Gastrocnemius medialis (tissue), 4 donors: ENCODE data around the gene SETBP1. TPM values are rescaled to one million over a fixed set of nuclear protein-coding genes. Genes with fewer than 3 reads are reported as not detected.

Source experiments
- ATAC-seq, 2 donors: fragments of 150-250 bp; one replicate each; pipeline ENCODE4 v1.9.1; 2016
- DNase-seq, 2 donors: peaks; one replicate each; pipeline ENCODE4 v3.0.0-alpha.2; 2019
- H3K27ac ChIP-seq, 4 donors: fragments of 200-600 bp; sonication (generic); 1 replicate in 1 of 4; 2 replicates in 3 of 4; pipeline ENCODE4 v1.5.1; 2016 to 2018; ENCODE audit warnings: mild to moderate bottlenecking in 2 of 4, moderate library complexity in 1 of 4
- H3K27me3 ChIP-seq, 3 donors: fragments of 200-600 bp; sonication (generic) in 2 of 3; 1 replicate in 1 of 3; 2 replicates in 2 of 3; pipeline versions ENCODE4 v1.5.1 to v1.6.0; 2016 to 2019; ENCODE audit warnings: mild to moderate bottlenecking in 1 of 3, moderate library complexity in 1 of 3
- H3K36me3 ChIP-seq, 2 donors: fragments of 200-600 bp; sonication (generic) in 1 of 2; one replicate each; pipeline ENCODE4 v1.5.1; 2017 to 2018
- H3K4me1 ChIP-seq, 2 donors: fragments of 200-600 bp; sonication (generic) in 1 of 2; one replicate each; pipeline ENCODE4 v1.5.1; 2016 to 2017; ENCODE audit warnings: mild to moderate bottlenecking in 2 of 2
- H3K4me3 ChIP-seq, 4 donors: fragments of 200-600 bp; sonication (generic) in 3 of 4; 1 replicate in 1 of 4; 2 replicates in 3 of 4; pipeline ENCODE4 v1.5.1; 2016 to 2019; ENCODE audit warnings: mild to moderate bottlenecking in 2 of 4
- H3K9me3 ChIP-seq, 3 donors: fragments of 200-600 bp; sonication (generic) in 2 of 3; 1 replicate in 1 of 3; 2 replicates in 2 of 3; pipeline ENCODE4 v1.5.1; 2016 to 2019
- CTCF ChIP-seq, 5 experiments: fragments of 450-650 bp in 3 of 5; fragments of 200-600 bp in 2 of 5; sonication (generic) in 2 of 5; IDR thresholded peaks in 4 of 5; conservative IDR thresholded peaks in 1 of 5; 1 replicate in 4 of 5; 2 replicates in 1 of 5; pipeline ENCODE4 v1.5.1; 2016 to 2019; ENCODE audit warnings: antibody characterized with exemption in 5 of 5, mild to moderate bottlenecking in 3 of 5, moderate library complexity in 3 of 5
- POLR2A ChIP-seq, 2 donors: fragments of 450-650 bp; IDR thresholded peaks; one replicate each; pipeline ENCODE4 v1.6.1; 2017; ENCODE audit warnings: antibody characterized with exemption in 2 of 2, mild to moderate bottlenecking in 2 of 2, moderate library complexity in 2 of 2
- in situ Hi-C, 4 donors: fragments of 200-750 bp; cut with MboI; loops; one replicate each; pipeline versions ENCODE4 v1.15.0 to v1.8.0; 2017; ENCODE audit warnings: low sequenced_read_pairs in 4 of 4
- intact Hi-C: fragments of 100-400 bp; cut with DNase I; formaldehyde crosslinking; loops from one replicate; pipeline ENCODE4 v1.15.1; 2023; ENCODE audit warnings: low total_unique reads
- total RNA-seq, 4 donors: library from RNA; depleted of rRNA; stranded (reverse); fragments of >200 nt; gene quantifications; one replicate each; pipeline versions ENCODE4 v1.1.0 to v1.2.3, GENCODE V29; 2016

Gene SETBP1
- total RNA-seq, 4 donors from 2014 or later, result 9.2 to 20.0 (median 15.3) TPM

- Histone ChIP-seq H3K27ac (no peak overlapping the region), H3K36me3 (no peaks in the 10 kb centered on the region), H3K4me1 (no peaks in the 10 kb centered on the region), H3K4me3 (no peak overlapping the region), H3K9me3 (no peaks in the 10 kb centered on the region), H3K27me3 (no peaks in the 10 kb centered on the region)
- DNase-seq (no peak), ATAC-seq (no peak)
- in situ Hi-C loops (no loop called here), intact Hi-C loops (no loop called here)
- no peak for TF ChIP-seq CTCF (IDR thresholded peaks at IDR 0.05 in 4 of 5, conservative IDR thresholded peaks at IDR 0.05 in 1 of 5)
- TF ChIP-seq POLR2A (IDR thresholded peaks at IDR 0.05), result no peak
These were observed 353.5 kb downstream of the SETBP1 start for GRCh38 chr18:45034179-45034578.

- intact Hi-C loops, result no loop called here
- no peak overlapping the region for H3K4me3 ChIP-seq
- H3K27ac ChIP-seq, result no peak overlapping the region
- DNase-seq, result no peak
- in situ Hi-C loops, result no loop called here
- TF ChIP-seq CTCF (IDR thresholded peaks at IDR 0.05 in 4 of 5, conservative IDR thresholded peaks at IDR 0.05 in 1 of 5) (no peak), POLR2A (IDR thresholded peaks at IDR 0.05) (no peak)
- no peaks in the 10 kb centered on the region for H3K27me3 ChIP-seq
- H3K4me1 ChIP-seq, result no peaks in the 10 kb centered on the region
- no peaks in the 10 kb centered on the region for H3K36me3 ChIP-seq
- ATAC-seq, result no peak
- H3K9me3 ChIP-seq, result no peaks in the 10 kb centered on the region
These were observed 356.9 kb downstream of the SETBP1 start for GRCh38 chr18:45037618-45038017.

GRCh38 chr18:45039376-45039775, 358.7 kb downstream of the SETBP1 start:
- H3K4me3 ChIP-seq, result no peak overlapping the region
- no peak for ATAC-seq
- H3K4me1 ChIP-seq, result no peaks in the 10 kb centered on the region
- no peaks in the 10 kb centered on the region for H3K27me3 ChIP-seq
- in situ Hi-C loops, result no loop called here
- no peaks in the 10 kb centered on the region for H3K9me3 ChIP-seq
- DNase-seq, result no peak
- H3K36me3 ChIP-seq, result no peaks in the 10 kb centered on the region
- intact Hi-C loops, result no loop called here
- no peak overlapping the region for H3K27ac ChIP-seq
- TF ChIP-seq POLR2A (IDR thresholded peaks at IDR 0.05) (no peak), CTCF (IDR thresholded peaks at IDR 0.05 in 4 of 5, conservative IDR thresholded peaks at IDR 0.05 in 1 of 5) (no peak)

GRCh38 chr18:45040879-45041278, 360.2 kb downstream of the SETBP1 start:
- Histone ChIP-seq H3K4me3 (no peak overlapping the region), H3K27me3 (no peaks in the 10 kb centered on the region), H3K4me1 (no peaks in the 10 kb centered on the region), H3K27ac (no peak overlapping the region), H3K36me3 (no peaks in the 10 kb centered on the region), H3K9me3 (no peaks in the 10 kb centered on the region)
- DNase-seq (no peak), ATAC-seq (no peak)
- intact Hi-C loops, result no loop called here
- in situ Hi-C loops, result no loop called here
- TF ChIP-seq CTCF (IDR thresholded peaks at IDR 0.05 in 4 of 5, conservative IDR thresholded peaks at IDR 0.05 in 1 of 5), result no peak
- no peak for TF ChIP-seq POLR2A (IDR thresholded peaks at IDR 0.05)

- Histone ChIP-seq H3K27ac (no peak overlapping the region), H3K36me3 (no peaks in the 10 kb centered on the region), H3K9me3 (no peaks in the 10 kb centered on the region), H3K4me1 (peaks cover 0 to 9% of the 10 kb centered on the region in 2 donors), H3K4me3 (no peak overlapping the region), H3K27me3 (no peaks in the 10 kb centered on the region)
- TF ChIP-seq POLR2A (IDR thresholded peaks at IDR 0.05), result no peak
- intact Hi-C loops, result no loop called here
- no peak for DNase-seq
- ATAC-seq, result no peak
- in situ Hi-C loops, result no loop called here
These were observed 364.1 kb downstream of the SETBP1 start for GRCh38 chr18:45044787-45045186.
